Loucy (cell line): ENCODE measurements around the gene HS6ST1.

Experiments
- CTCF ChIP-seq: fragments of 200-600 bp; sonication (generic); conservative IDR thresholded peaks from 2 replicates; pipeline ENCODE4 v1.5.1; 2014; ENCODE audit warnings: mild to moderate bottlenecking, antibody characterized with exemption, low read length
- EZH2phosphoT487 ChIP-seq: fragments of 200-600 bp; IDR thresholded peaks from 2 replicates; pipeline ENCODE4 v1.6.1; 2018; ENCODE audit warnings: antibody characterized with exemption, mild to moderate bottlenecking, moderate library complexity, borderline replicate concordance

GRCh38 chr2:128313091-128313836, 5.4 kb downstream of the HS6ST1 start:
- TF ChIP-seq CTCF (peak; percentile 57), EZH2phosphoT487 (no peak)
